GM21381 (cell line): ENCODE results near the gene KCND3.

Source experiments
- ATAC-seq: cut with Tn5 transposase; IDR thresholded peaks from one replicate; pipeline ENCODE4 v1.9.1; 2021; ENCODE audit warnings: mild to moderate bottlenecking, moderate library complexity; ENCODE audit not compliant: unreplicated experiment

KCND3 gene

GRCh38 chr1:111961016-111961415 lies 28.5 kb downstream of the KCND3 start:
- no peak for ATAC-seq

- ATAC-seq: no peak
These were observed 30.0 kb downstream of the KCND3 start for GRCh38 chr1:111959436-111959835.

GRCh38 chr1:111958851-111959250 lies 30.6 kb downstream of the KCND3 start:
- no peak for ATAC-seq

GRCh38 chr1:111958075-111958474 lies 31.4 kb downstream of the KCND3 start:
- no peak for ATAC-seq

- no peak for ATAC-seq
These were observed 33.2 kb downstream of the KCND3 start for GRCh38 chr1:111956155-111956771.

- no peak for ATAC-seq
These were observed 33.7 kb downstream of the KCND3 start for GRCh38 chr1:111955755-111956154.

GRCh38 chr1:111953797-111954196 lies 35.7 kb downstream of the KCND3 start:
- ATAC-seq: no peak

- no peak for ATAC-seq
These were observed 37.3 kb downstream of the KCND3 start for GRCh38 chr1:111952125-111952657.

- ATAC-seq: no peak
These were observed 41.0 kb downstream of the KCND3 start for GRCh38 chr1:111948209-111949171.

GRCh38 chr1:111943846-111944749 lies 45.4 kb downstream of the KCND3 start:
- ATAC-seq: no peak

GRCh38 chr1:111943066-111943465 lies 46.4 kb downstream of the KCND3 start:
- no peak for ATAC-seq

GRCh38 chr1:111938536-111938935 lies 50.9 kb downstream of the KCND3 start:
- ATAC-seq: no peak

- no peak for ATAC-seq
These were observed 51.3 kb downstream of the KCND3 start for GRCh38 chr1:111938123-111938522.

GRCh38 chr1:111937147-111937725 lies 52.2 kb downstream of the KCND3 start:
- no peak for ATAC-seq

- no peak for ATAC-seq
These were observed 55.2 kb downstream of the KCND3 start for GRCh38 chr1:111934106-111934852.

- ATAC-seq: no peak
These were observed 59.1 kb downstream of the KCND3 start for GRCh38 chr1:111930356-111930755.

- ATAC-seq: no peak
These were observed 60.9 kb downstream of the KCND3 start for GRCh38 chr1:111928531-111928930.

GRCh38 chr1:111927652-111928051 lies 61.8 kb downstream of the KCND3 start:
- no peak for ATAC-seq

GRCh38 chr1:111924786-111925185 lies 64.7 kb downstream of the KCND3 start:
- no peak for ATAC-seq

GRCh38 chr1:111923766-111924165 lies 65.7 kb downstream of the KCND3 start:
- ATAC-seq: no peak
